HG03175 (cell line): ENCODE results near the gene SIAH1.
"Not testable (repeated sequence)": the region's sequence is repeated elsewhere in the genome, so short reads cannot be mapped to it uniquely, and the experiment has no call there.

Source experiments
- ATAC-seq: cut with Tn5 transposase; IDR thresholded peaks from one replicate; pipeline ENCODE4 v1.9.1; 2021; ENCODE audit warnings: mild to moderate bottlenecking, moderate library complexity; ENCODE audit not compliant: unreplicated experiment

The SIAH1 gene

GRCh38 chr16:48335961-48336360 lies 49.3 kb downstream of the SIAH1 start:
- ATAC-seq, result no peak

- no peak for ATAC-seq
Observed at GRCh38 chr16:48334325-48334724, 50.9 kb downstream of the SIAH1 start.

GRCh38 chr16:48332978-48333377 lies 52.2 kb downstream of the SIAH1 start:
- no peak for ATAC-seq

- no peak for ATAC-seq
Observed at GRCh38 chr16:48330841-48331192, 54.4 kb downstream of the SIAH1 start.

GRCh38 chr16:48330189-48330840 lies 54.9 kb downstream of the SIAH1 start:
- no peak for ATAC-seq

GRCh38 chr16:48329138-48329537 lies 56.1 kb downstream of the SIAH1 start:
- ATAC-seq, result no peak

GRCh38 chr16:48326915-48327314 lies 58.3 kb downstream of the SIAH1 start:
- no peak for ATAC-seq

- no peak for ATAC-seq
Observed at GRCh38 chr16:48323783-48324775, 61.1 kb downstream of the SIAH1 start.

GRCh38 chr16:48321317-48322036 lies 63.7 kb downstream of the SIAH1 start:
- ATAC-seq, result no peak

GRCh38 chr16:48318630-48319029 lies 66.6 kb downstream of the SIAH1 start:
- ATAC-seq, result no peak

- no peak for ATAC-seq
Observed at GRCh38 chr16:48317614-48318315, 67.4 kb downstream of the SIAH1 start.

GRCh38 chr16:48317026-48317425 lies 68.2 kb downstream of the SIAH1 start:
- no peak for ATAC-seq

- not testable (repeated sequence) for ATAC-seq
Observed at GRCh38 chr16:48313905-48314304, 71.3 kb downstream of the SIAH1 start.

- ATAC-seq, result no peak
Observed at GRCh38 chr16:48310908-48311641, 74.1 kb downstream of the SIAH1 start.
